H1 (cell line): ENCODE results near the gene MYO1F. TPM values are rescaled to one million over a fixed set of nuclear protein-coding genes. Genes with fewer than 3 reads are reported as not detected.
A peak's percentile ranks its signal among the peaks of the same experiment; 100 is the strongest.

ENCODE experiments used
- CTCF ChIA-PET: fragments of 300-600 bp; sonication (Branson Sonifier 250); formaldehyde crosslinking; loops from one replicate; lab custom pipeline; 2021; ENCODE audit not compliant: partially characterized antibody; lab: Charles Lee
- POLR2A ChIA-PET: fragments of 300-600 bp; sonication (Branson Sonifier 250); formaldehyde crosslinking; loops from one replicate; lab custom pipeline; 2021; ENCODE audit warnings: inconsistent platforms; ENCODE audit not compliant: partially characterized antibody; lab: Charles Lee
- DNase-seq, 2 experiments: peaks; one replicate each; pipeline versions ENCODE4 v3.0.0 to v3.0.0-alpha.2; 2010 to 2022; ENCODE audit warnings: low spot score in 2 of 2, low read depth in 1 of 2, mixed read lengths in 1 of 2
- FAIRE-seq: peaks from 2 replicates; lab custom pipeline; 2011; peaks lifted over from hg19 to GRCh38; lab: Jason Lieb, UNC
- H2AFZ ChIP-seq: 2 replicates; pipeline ENCODE4 v1.8.1; 2012; ENCODE audit warnings: low read length, inconsistent platforms
- H2AK5ac ChIP-seq: 2 replicates; pipeline ENCODE4 v1.6.1; 2013; ENCODE audit warnings: low read depth, low read length
- H2BK120ac ChIP-seq: replicated peaks from 2 replicates; pipeline ENCODE3; 2013; ENCODE audit warnings: low read depth, low read length, inconsistent platforms
- H2BK12ac ChIP-seq: 2 replicates; pipeline ENCODE4 v1.6.1; 2013; ENCODE audit warnings: low read depth, low read length
- H2BK15ac ChIP-seq: 2 replicates; pipeline ENCODE4 v1.6.1; 2013; ENCODE audit warnings: low read length
- H2BK20ac ChIP-seq: 2 replicates; pipeline ENCODE4 v1.6.1; 2013; ENCODE audit warnings: low read length
- H2BK5ac ChIP-seq: 2 replicates; pipeline ENCODE4 v1.6.1; 2013; ENCODE audit warnings: low read depth, low read length
- H3K14ac ChIP-seq: 2 replicates; pipeline ENCODE4 v1.6.1; 2013; ENCODE audit warnings: inconsistent platforms; ENCODE audit not compliant: insufficient read length
- H3K18ac ChIP-seq: 2 replicates; pipeline ENCODE4 v1.6.1; 2013; ENCODE audit warnings: low read length; ENCODE audit errors: extremely low read depth
- H3K23ac ChIP-seq: 2 replicates; pipeline ENCODE4 v1.6.1; 2013; ENCODE audit warnings: inconsistent platforms; ENCODE audit not compliant: insufficient read length
- H3K23me2 ChIP-seq: 2 replicates; pipeline ENCODE4 v1.6.1; 2013; ENCODE audit warnings: low read depth, low read length
- H3K27ac ChIP-seq: 2 replicates; pipeline ENCODE4 v1.6.1; 2011; ENCODE audit warnings: low read depth, low read length, inconsistent platforms
- H3K27me3 ChIP-seq, 4 experiments: replicated peaks in 1 of 4; 1 replicate in 1 of 4; 2 replicates in 3 of 4; pipeline versions ENCODE4 v1.6.1 to v1.8.1; 2011 to 2013; ENCODE audit warnings: low read length in 3 of 4, mild to moderate bottlenecking in 3 of 4, inconsistent platforms in 2 of 4, mixed read lengths in 2 of 4, moderate library complexity in 1 of 4; ENCODE audit not compliant: control insufficient read depth in 3 of 4, insufficient read depth in 3 of 4; ENCODE audit errors: extremely low read depth in 1 of 4
- H3K36me3 ChIP-seq, 4 experiments: 2 replicates each; pipeline versions ENCODE4 v1.6.1 to v1.8.1; 2011 to 2013; ENCODE audit warnings: mild to moderate bottlenecking in 4 of 4, low read length in 3 of 4, moderate library complexity in 2 of 4, control low read depth in 1 of 4, inconsistent platforms in 1 of 4; ENCODE audit not compliant: insufficient read depth in 4 of 4, control insufficient read depth in 2 of 4
- H3K4ac ChIP-seq: replicated peaks from 2 replicates; pipeline ENCODE3; 2013; ENCODE audit warnings: low read length, low read depth, mixed read lengths, inconsistent platforms; ENCODE audit not compliant: insufficient read length
- H3K4me1 ChIP-seq, 4 experiments: replicated peaks in 1 of 4; 1 replicate in 1 of 4; 2 replicates in 3 of 4; pipeline versions ENCODE4 v1.6.1 to v1.8.1; 2011 to 2013; ENCODE audit warnings: low read length in 3 of 4, inconsistent platforms in 2 of 4, mixed read lengths in 1 of 4; ENCODE audit not compliant: insufficient read depth in 4 of 4, control insufficient read depth in 3 of 4
- H3K4me2 ChIP-seq, 2 experiments: 2 replicates each; pipeline versions ENCODE4 v1.6.1 to v1.8.1; 2011 to 2013; ENCODE audit warnings: low read depth in 2 of 2, low read length in 2 of 2, control low read depth in 1 of 2, inconsistent platforms in 1 of 2, mild to moderate bottlenecking in 1 of 2; ENCODE audit not compliant: insufficient read depth in 1 of 2
- H3K4me3 ChIP-seq, 4 experiments: fragments of 200-600, 300-600 bp in 1 of 4; sonication (generic), shearing (Covaris generic), sonication (Bioruptor Twin) in 1 of 4; 2 replicates each; pipeline versions ENCODE4 v1.5.1 to v1.8.1; 2011 to 2016; ENCODE audit warnings: low read length in 4 of 4, low read depth in 3 of 4, control low read depth in 2 of 4, inconsistent platforms in 2 of 4, mild to moderate bottlenecking in 2 of 4, mixed read lengths in 1 of 4, moderate library complexity in 1 of 4; ENCODE audit not compliant: insufficient read depth in 2 of 4; ENCODE audit errors: extremely low read depth in 1 of 4
- H3K56ac ChIP-seq: replicated peaks from 2 replicates; pipeline ENCODE3; 2013; ENCODE audit warnings: low read depth, mild to moderate bottlenecking, mixed read lengths, low read length, inconsistent platforms; ENCODE audit not compliant: insufficient read length
- H3K79me1 ChIP-seq: 2 replicates; pipeline ENCODE4 v1.6.1; 2013; ENCODE audit warnings: low read depth, low read length, control low read depth
- H3K79me2 ChIP-seq, 2 experiments: 2 replicates each; pipeline versions ENCODE4 v1.6.1 to v1.8.1; 2012 to 2013; ENCODE audit warnings: low read length in 2 of 2, mild to moderate bottlenecking in 2 of 2, inconsistent platforms in 1 of 2; ENCODE audit not compliant: insufficient read depth in 2 of 2, control insufficient read depth in 1 of 2
- H3K9ac ChIP-seq, 4 experiments: replicated peaks in 1 of 4; 1 replicate in 1 of 4; 2 replicates in 3 of 4; pipeline versions ENCODE4 v1.6.1 to v1.8.1; 2011 to 2013; ENCODE audit warnings: low read depth in 3 of 4, low read length in 3 of 4, control low read depth in 2 of 4, mild to moderate bottlenecking in 2 of 4, moderate library complexity in 2 of 4, inconsistent platforms in 1 of 4; ENCODE audit errors: extremely low read depth in 1 of 4
- H3K9me3 ChIP-seq, 2 experiments: 2 replicates each; pipeline versions ENCODE4 v1.6.1 to v1.8.1; 2012 to 2013; ENCODE audit warnings: mild to moderate bottlenecking in 2 of 2, moderate library complexity in 2 of 2, control low read depth in 1 of 2, inconsistent platforms in 1 of 2, low read depth in 1 of 2, low read length in 1 of 2, mixed read lengths in 1 of 2; ENCODE audit not compliant: insufficient read depth in 2 of 2
- H4K20me1 ChIP-seq, 2 experiments: replicated peaks in 1 of 2; 2 replicates each; pipeline versions ENCODE3 to v1.8.1; 2011 to 2013; ENCODE audit warnings: inconsistent platforms in 2 of 2, low read length in 2 of 2, mild to moderate bottlenecking in 1 of 2; ENCODE audit not compliant: insufficient read depth in 2 of 2, control insufficient read depth in 1 of 2
- H4K5ac ChIP-seq: 2 replicates; pipeline ENCODE4 v1.6.1; 2013; ENCODE audit warnings: low read length, low read depth, mixed read lengths, inconsistent platforms; ENCODE audit not compliant: insufficient read length
- H4K8ac ChIP-seq: 2 replicates; pipeline ENCODE4 v1.8.0; 2013; ENCODE audit warnings: mild to moderate bottlenecking, moderate library complexity, low read length, inconsistent platforms; ENCODE audit not compliant: insufficient read depth; ENCODE audit errors: extremely low read depth
- H4K91ac ChIP-seq: replicated peaks from 2 replicates; pipeline ENCODE3; 2013; ENCODE audit warnings: low read length, mixed read lengths, inconsistent platforms; ENCODE audit not compliant: insufficient read length
- ASH2L ChIP-seq: fragments of 200-600, 300-600 bp; sonication (generic); IDR thresholded peaks from one replicate; pipeline ENCODE4 v1.7.1; 2017; ENCODE audit warnings: low read length
- BACH1 ChIP-seq: IDR thresholded peaks from 2 replicates; pipeline ENCODE4 v1.6.1; 2012; ENCODE audit warnings: low read length, improper control_type of control experiment
- CBX8 ChIP-seq: fragments of 300-800, 300-1000 bp; sonication (generic); IDR thresholded peaks from 2 replicates; pipeline ENCODE4 v1.7.1; 2016; ENCODE audit warnings: low read depth, low read length, borderline replicate concordance
- EGR1 ChIP-seq: IDR thresholded peaks from 2 replicates; pipeline ENCODE4 v1.6.1; 2011; ENCODE audit warnings: low read depth, low read length, borderline replicate concordance
- POU5F1 ChIP-seq: IDR thresholded peaks from 2 replicates; pipeline ENCODE4 v1.6.1; 2011; ENCODE audit warnings: low read depth, mild to moderate bottlenecking, low read length, moderate library complexity
- RXRA ChIP-seq: IDR thresholded peaks from 2 replicates; pipeline ENCODE4 v1.6.1; 2011; ENCODE audit warnings: low read depth, mild to moderate bottlenecking, low read length, moderate library complexity; ENCODE audit not compliant: insufficient read depth
- SIN3A ChIP-seq, 2 experiments: IDR thresholded peaks in 1 of 2; conservative IDR thresholded peaks in 1 of 2; 2 replicates each; pipeline ENCODE4 v1.6.1; 2011 to 2012; ENCODE audit warnings: low read length in 2 of 2, improper control_type of control experiment in 1 of 2, low read depth in 1 of 2, mild to moderate bottlenecking in 1 of 2
- SIRT6 ChIP-seq: IDR thresholded peaks from one replicate; pipeline ENCODE4 v1.7.1; 2012; ENCODE audit warnings: low read length, inconsistent platforms
- SP2 ChIP-seq: IDR thresholded peaks from 2 replicates; pipeline ENCODE4 v1.6.1; 2012; ENCODE audit warnings: mild to moderate bottlenecking, low read length, inconsistent platforms
- SP4 ChIP-seq: IDR thresholded peaks from 2 replicates; pipeline ENCODE4 v1.6.1; 2012; ENCODE audit warnings: low read length, inconsistent platforms
- SUZ12 ChIP-seq: fragments of 200-600 bp; sonication (generic); IDR thresholded peaks from 2 replicates; pipeline ENCODE4 v1.6.1; 2012; ENCODE audit warnings: mild to moderate bottlenecking, inconsistent platforms, low read length, moderate library complexity, mixed read lengths
- YY1 ChIP-seq: IDR thresholded peaks from 2 replicates; pipeline ENCODE4 v1.6.1; 2011; ENCODE audit warnings: low read depth, mild to moderate bottlenecking, low read length
- WGBS, 2 experiments: shearing (Covaris generic) in 1 of 2; methylation state at CpG; one replicate each; pipeline versions ENCODE4 v1.1.6 to v1.1.7; 2013 to 2015; ENCODE audit warnings: low lambda C conversion rate in 2 of 2, mixed read lengths in 2 of 2, inconsistent platforms in 1 of 2, low coverage in 1 of 2, missing lambda C conversion rate in 1 of 2; ENCODE audit not compliant: insufficient replicate concordance in 2 of 2, insufficient coverage in 1 of 2, insufficient read length in 1 of 2; ENCODE audit errors: extremely low coverage in 1 of 2, missing lambda C conversion rate in 1 of 2; 5-methylcytosine and 5-hydroxymethylcytosine counted together
- long read RNA-seq, 2 experiments: library from RNA in 1 of 2; library from capped mRNA in 1 of 2; stranded (forward); transcript quantifications; one replicate each; pipeline ENCODE4 v2.0.0, GENCODE V29; 2021; ENCODE audit warnings: inconsistent platforms in 1 of 2
- polyA minus RNA-seq, 3 experiments: library from RNA; depleted of rRNA, polyadenylated mRNA; stranded (reverse); fragments of >200 nt; gene quantifications; 1 replicate in 2 of 3; 2 replicates in 1 of 3; pipeline ENCODE4 v1.2.3, GENCODE V29; 2011
- polyA plus RNA-seq, 7 experiments: library from polyadenylated mRNA; depleted of rRNA in 3 of 7; stranded (reverse) in 5 of 7; unstranded in 2 of 7; fragments of >200 nt in 5 of 7; fragments of 200-250 nt in 2 of 7; gene quantifications; 1 replicate in 5 of 7; 2 replicates in 1 of 7; 4 replicates in 1 of 7; pipeline versions ENCODE4 v1.2.1 to v1.2.3, GENCODE V29; 2011 to 2013; ENCODE audit warnings: missing spikeins in 2 of 7, mixed read lengths in 2 of 7
- total RNA-seq: library from RNA; stranded (reverse); fragmentation: NEBNext Ultra II Directional; extraction: Animal tissue kit (Norgen Biotek cat#: 25700); gene quantifications from 2 replicates; pipeline ENCODE4 v1.2.1, GENCODE V29; 2021

Gene MYO1F
- 2.2 and 4.6 TPM in 2 replicates for total RNA-seq
- polyA plus RNA-seq (2011; rRNA removed), result 1.4 and 3.1 TPM in 2 replicates
- polyA plus RNA-seq (2011; cell fraction: cytosol; rRNA removed), result 1.6 TPM
- 2.8 TPM for polyA plus RNA-seq (2011; cell fraction: nucleus; rRNA removed)
- polyA plus RNA-seq (2012, experiment 1 of 2), result 6.5 to 9.2 TPM (median 8.1 TPM) in 4 replicates
- 2.3 TPM for polyA plus RNA-seq (2012, experiment 2 of 2)
- polyA plus RNA-seq (2013, experiment 1 of 2), result 3.7 TPM
- polyA plus RNA-seq (2013, experiment 2 of 2), result 3.5 TPM
- 3.1 and 5.2 TPM in 2 replicates for polyA minus RNA-seq (2011; rRNA and poly(A)+ RNA removed)
- polyA minus RNA-seq (2011; cell fraction: cytosol; rRNA and poly(A)+ RNA removed), result 2.1 TPM
- polyA minus RNA-seq (2011; cell fraction: nucleus; rRNA and poly(A)+ RNA removed), result 3.9 TPM
- long read RNA-seq, experiment 1, partial matches to known transcripts, result 1 of 2 reads
- long read RNA-seq, experiment 1, other reads (novel, unspliced or antisense), result 1 of 2 reads
- long read RNA-seq, experiment 2, partial matches to known transcripts, result 1 of 1 reads
- long read RNA-seq, experiment 2, other reads (novel, unspliced or antisense), result 0 of 1 reads

- no peak within 1 kb of the TSS for H2AFZ ChIP-seq
- TF ChIP-seq SUZ12 (no peak), EGR1 (no peak), RXRA (no peak), SP2 (no peak), CBX8 (no peak), ASH2L (no peak), SP4 (no peak), BACH1 (no peak), POU5F1 (no peak), SIRT6 (no peak), YY1 (no peak), SIN3A (conservative IDR thresholded peaks at IDR 0.05 in 1 of 2, IDR thresholded peaks at IDR 0.05 in 1 of 2; ENCODE audit: low read depth in 1 of 2, low read length in 2 of 2) (no peak)
Observed at GRCh38 chr19:8577247-8577646, at the start of gene MYO1F. MYO1F (minus strand) TSS chr19:8577442; CDS start chr19:8577309, 133 bp downstream.

More at GRCh38 chr19:8577247-8577646, at the start of gene MYO1F:
- Histone ChIP-seq H2BK12ac (peak within 1 kb of the TSS; percentile 85; the same call in 1 of the 2 replicates), H3K18ac (peak within 1 kb of the TSS; percentile 9), H3K9me3 (no peaks in the 10 kb centered on the region), H3K56ac (no peak within 1 kb of the TSS), H4K5ac (no peak within 1 kb of the TSS), H3K27me3 (no peaks in the 10 kb centered on the region), H4K91ac (peak within 1 kb of the TSS; percentile 20), H4K8ac (no peak within 1 kb of the TSS), H3K4ac (peak within 1 kb of the TSS; percentile 15), H3K4me3 (no peak within 1 kb of the TSS), H3K9ac (no peak within 1 kb of the TSS), H2AK5ac (0 out of 2 replicates have a peak within 1 kb of the TSS, but pooled peaks have one; percentile 2), H2BK120ac (no peak within 1 kb of the TSS), H2BK15ac (peak within 1 kb of the TSS; percentile 73; the same call in 1 of the 2 replicates), H3K23ac (no peak within 1 kb of the TSS), H3K14ac (no peak within 1 kb of the TSS), H3K79me1 (no peaks in the 10 kb centered on the region; the same call in 1 of the 2 replicates), H3K79me2 (no peaks in the 10 kb centered on the region), H3K4me2 (no peak within 1 kb of the TSS; a peak in 1 of 4 replicates), H3K4me1 (peaks cover 0 to 12% (median 2%) of the 10 kb centered on the region in 4 experiments; a peak in 3 of 7 replicates), H3K27ac (no peak within 1 kb of the TSS), H3K36me3 (no peaks in the 10 kb centered on the region), H2BK20ac (peak within 1 kb of the TSS; percentile 64; the same call in 1 of the 2 replicates), H4K20me1 (no peaks in the 10 kb centered on the region), H3K23me2 (peaks cover 5% of the 10 kb centered on the region; the same call in 1 of the 2 replicates), H2BK5ac (peak within 1 kb of the TSS; percentile 55; the same call in 1 of the 2 replicates)
- WGBS, 2 experiments, result 86% methylated on average over 7 of the region's 7 CpGs; no CpG with 5 or more reads in 1 of the 2 experiments
- CTCF ChIA-PET, result interaction anchor here (0.5 to 6.8 kb wide), 19 partner anchors 11 to 224 kb away, joined by 3 to 68 read pairs (median 11); no protein-coding TSS in a partner anchor
- no peak for FAIRE-seq
- DNase-seq, result no peak
- POLR2A ChIA-PET, result interaction anchor here (1.0 to 2.7 kb wide), 5 partner anchors 10 to 256 kb away, joined by 3 to 13 read pairs (median 4); partner anchors contain the start of genes NDUFA7 and RPS28
